K562 (cell line): ENCODE measurements around the gene EPB42. TPM values are rescaled to one million over a fixed set of nuclear protein-coding genes. Genes with fewer than 3 reads are reported as not detected.

Experiments used
- BCOR ChIP-seq: fragments of 450-650 bp; IDR thresholded peaks from 2 replicates; pipeline ENCODE4 v1.6.1; 2016
- DDX20 ChIP-seq: fragments of 450-650 bp; IDR thresholded peaks from 2 replicates; pipeline ENCODE4 v1.6.1; 2016; ENCODE audit warnings: missing genetic modification characterization, low read depth, mild to moderate bottlenecking, missing compliant biosample characterization, moderate library complexity
- DMBX1 ChIP-seq: fragments of 250-450 bp; sonication (Bioruptor Pico); IDR thresholded peaks from 2 replicates; pipeline ENCODE4 v1.8.0; 2022; ENCODE audit warnings: inconsistent platforms, mild to moderate bottlenecking, moderate library complexity, borderline replicate concordance
- E4F1 ChIP-seq: fragments of 250-450 bp; sonication (Bioruptor Pico); IDR thresholded peaks from 2 replicates; pipeline ENCODE4 v1.5.0; 2021; ENCODE audit warnings: mild to moderate bottlenecking, borderline replicate concordance
- FOXP4 ChIP-seq: sonication (generic); formaldehyde crosslinking; IDR thresholded peaks from 2 replicates; pipeline ENCODE4 v1.8.0; 2022; ENCODE audit warnings: mild to moderate bottlenecking, missing genetic modification reagents, borderline replicate concordance
- MLX ChIP-seq, 2 experiments: fragments of 450-650 bp in 1 of 2; sonication (generic) in 1 of 2; formaldehyde crosslinking; conservative IDR thresholded peaks; 2 replicates each; pipeline versions ENCODE4 v1.4.0 to v1.8.1; 2020 to 2022; ENCODE audit warnings: mild to moderate bottlenecking in 1 of 2, missing genetic modification reagents in 1 of 2
- MYC ChIP-seq, 2 experiments: fragments of 250-450 bp in 1 of 2; sonication (Bioruptor Pico) in 1 of 2; IDR thresholded peaks; 2 replicates each; pipeline versions ENCODE4 v1.5.1 to v1.6.1; 2012 to 2021; ENCODE audit warnings: low read depth in 2 of 2, borderline replicate concordance in 1 of 2, improper control_type of control experiment in 1 of 2, low read length in 1 of 2, mild to moderate bottlenecking in 1 of 2, moderate library complexity in 1 of 2
- RFX1 ChIP-seq: fragments of 450-650 bp; IDR thresholded peaks from 2 replicates; pipeline ENCODE4 v1.6.1; 2016; ENCODE audit warnings: mild to moderate bottlenecking, moderate library complexity
- SMAD1 ChIP-seq: fragments of 150-350 bp; IDR thresholded peaks from 2 replicates; pipeline ENCODE4 v1.6.1; 2014; ENCODE audit warnings: low read length, low read depth; ENCODE audit not compliant: partially characterized antibody
- SMARCA4 ChIP-seq: fragments of 450-650 bp; IDR thresholded peaks from 2 replicates; pipeline ENCODE4 v1.6.1; 2016
- SRSF9 ChIP-seq: fragments of 200-400 bp; formaldehyde crosslinking; IDR thresholded peaks from 2 replicates; pipeline ENCODE4 v1.6.1; 2017; ENCODE audit warnings: low read depth, low read length, borderline replicate concordance
- TSC22D4 ChIP-seq: fragments of 450-650 bp; IDR thresholded peaks from 2 replicates; pipeline ENCODE4 v1.6.1; 2016; ENCODE audit warnings: missing genetic modification characterization, missing biosample characterization, control low read depth
- TSHZ1 ChIP-seq: fragments of 250-450 bp; sonication (Bioruptor Pico); IDR thresholded peaks from 2 replicates; pipeline ENCODE4 v1.4.0; 2020; ENCODE audit warnings: mild to moderate bottlenecking, moderate library complexity
- ZBTB7A ChIP-seq: IDR thresholded peaks from 2 replicates; pipeline ENCODE4 v1.6.1; 2011; ENCODE audit warnings: low read depth, mild to moderate bottlenecking, low read length, moderate library complexity, borderline replicate concordance; ENCODE audit not compliant: control insufficient read depth
- ZNF121 ChIP-seq: sonication (generic); formaldehyde crosslinking; conservative IDR thresholded peaks from 2 replicates; pipeline ENCODE4 v1.8.0; 2022; ENCODE audit warnings: missing genetic modification reagents
- ZNF143 ChIP-seq: sonication (generic); formaldehyde crosslinking; IDR thresholded peaks from 2 replicates; pipeline ENCODE4 v1.9.0; 2022; ENCODE audit warnings: mild to moderate bottlenecking, missing genetic modification reagents
- ZNF239 ChIP-seq: fragments of 250-450 bp; sonication (Bioruptor Pico); IDR thresholded peaks from 2 replicates; pipeline ENCODE4 v1.4.0; 2020; ENCODE audit warnings: mild to moderate bottlenecking
- ZNF280A ChIP-seq: fragments of 450-650 bp; IDR thresholded peaks from 2 replicates; pipeline ENCODE4 v1.6.1; 2018; ENCODE audit warnings: mild to moderate bottlenecking, low read depth; ENCODE audit not compliant: partially characterized antibody
- polyA plus RNA-seq, 8 experiments: library from polyadenylated mRNA; depleted of rRNA in 4 of 8; stranded (reverse) in 5 of 8; unstranded in 3 of 8; fragments of >200 nt; fragmentation: Nextera tagmentation in 2 of 8; fragmentation: Illumina TruSeq in 1 of 8; extraction: Ambion mirVana in 2 of 8; extraction: Trizol in 1 of 8; gene quantifications; 2 replicates each; pipeline versions ENCODE4 v1.2.1 to v1.2.3, GENCODE V29; 2011 to 2014; ENCODE audit warnings: inconsistent platforms in 1 of 8, missing spikeins in 1 of 8
- total RNA-seq, 7 experiments: library from RNA; depleted of rRNA in 6 of 7; stranded (reverse); fragments of >200 nt in 6 of 7; fragmentation: Illumina TruSeq in 2 of 7; extraction: Trizol in 2 of 7; gene quantifications; 2 replicates each; pipeline versions ENCODE4 v1.2.1 to v1.2.3, GENCODE V29; 2011 to 2021; ENCODE audit warnings: low replicate concordance in 1 of 7

Gene EPB42
- total and polyA plus RNA-seq, 9 of the 15 experiments (the other 6 are each of a cell fraction or from before 2014, with no cell fraction given) = 0.38 to 2.3 (median 1.4) TPM

- TF ChIP-seq FOXP4 (CRISPR knock-in tag) = no peak
- peak; percentile 78 for TF ChIP-seq SMARCA4
- no peak for TF ChIP-seq TSHZ1 (CRISPR knock-in tag)
- no peak for TF ChIP-seq SRSF9
- no peak for TF ChIP-seq ZNF143 (CRISPR knock-in tag)
- no peak; the same call in 1 of the 2 replicates for TF ChIP-seq DMBX1
- no peak for TF ChIP-seq ZNF239 (CRISPR knock-in tag)
- no peak for TF ChIP-seq SMAD1
- no peak for TF ChIP-seq ZNF280A
- no peak for TF ChIP-seq ZNF121 (CRISPR knock-in tag)
- TF ChIP-seq MLX (CRISPR knock-in tag; conservative IDR thresholded peaks at IDR 0.05) = no peak
- TF ChIP-seq DDX20 (tag) = no peak
- TF ChIP-seq TSC22D4 = no peak
- TF ChIP-seq BCOR = 0 out of 2 replicates have a peak, but pooled peaks have one; percentile 33
- TF ChIP-seq E4F1 (CRISPR knock-in tag) = no peak
- TF ChIP-seq RFX1 = no peak
- peak; percentile 76; the same call in 1 of the 2 replicates for TF ChIP-seq MYC (IDR thresholded peaks at IDR 0.05; ENCODE audit: low read depth, low read length)
- no peak for TF ChIP-seq MYC (CRISPR knock-in tag; IDR thresholded peaks at IDR 0.05; ENCODE audit: borderline replicate concordance, low read depth)
- TF ChIP-seq ZBTB7A = no peak
Observed at GRCh38 chr15:43220991-43221403, at the start of gene EPB42 (continued).
